Measurements from ENCODE around the gene GATAD2A.
"Not testable (repeated sequence)": the region's sequence is repeated elsewhere in the genome, so short reads cannot be mapped to it uniquely, and the experiment has no call there.

The GATAD2A gene

GRCh38 chr19:19453125-19453454 lies 47.6 kb downstream of the GATAD2A start:
- H3K4me3 ChIP-seq (ENCODE audit: low read depth in 1 of 2, low read length in 1 of 2) = peak overlapping the region; percentile 42 to 47
- peak overlapping the region; percentile 97 for H3K27ac ChIP-seq
- no peaks in the 10 kb centered on the region for H3K36me3 ChIP-seq
- peaks cover 76 to 80% of the 10 kb centered on the region in 2 experiments for H3K4me1 ChIP-seq (ENCODE audit: control insufficient read depth in 1 of 2, insufficient read depth in 1 of 2, low read depth in 1 of 2, low read length in 1 of 2)
- no peaks in the 10 kb centered on the region for H3K9me3 ChIP-seq
- no peaks in the 10 kb centered on the region for H3K27me3 ChIP-seq
- TF ChIP-seq, protein P1, sequence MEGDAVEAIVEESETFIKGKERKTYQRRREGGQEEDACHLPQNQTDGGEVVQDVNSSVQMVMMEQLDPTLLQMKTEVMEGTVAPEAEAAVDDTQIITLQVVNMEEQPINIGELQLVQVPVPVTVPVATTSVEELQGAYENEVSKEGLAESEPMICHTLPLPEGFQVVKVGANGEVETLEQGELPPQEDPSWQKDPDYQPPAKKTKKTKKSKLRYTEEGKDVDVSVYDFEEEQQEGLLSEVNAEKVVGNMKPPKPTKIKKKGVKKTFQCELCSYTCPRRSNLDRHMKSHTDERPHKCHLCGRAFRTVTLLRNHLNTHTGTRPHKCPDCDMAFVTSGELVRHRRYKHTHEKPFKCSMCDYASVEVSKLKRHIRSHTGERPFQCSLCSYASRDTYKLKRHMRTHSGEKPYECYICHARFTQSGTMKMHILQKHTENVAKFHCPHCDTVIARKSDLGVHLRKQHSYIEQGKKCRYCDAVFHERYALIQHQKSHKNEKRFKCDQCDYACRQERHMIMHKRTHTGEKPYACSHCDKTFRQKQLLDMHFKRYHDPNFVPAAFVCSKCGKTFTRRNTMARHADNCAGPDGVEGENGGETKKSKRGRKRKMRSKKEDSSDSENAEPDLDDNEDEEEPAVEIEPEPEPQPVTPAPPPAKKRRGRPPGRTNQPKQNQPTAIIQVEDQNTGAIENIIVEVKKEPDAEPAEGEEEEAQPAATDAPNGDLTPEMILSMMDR (IDR thresholded peaks at IDR 0.05) = no peak

- H3K4me1 ChIP-seq (ENCODE audit: control insufficient read depth in 1 of 2, insufficient read depth in 1 of 2, low read depth in 1 of 2, low read length in 1 of 2) = peaks cover 92 to 95% of the 10 kb centered on the region in 2 experiments
- H3K27me3 ChIP-seq; H3K9me3 ChIP-seq; H3K36me3 ChIP-seq; H3K4me3 ChIP-seq (ENCODE audit: low read depth in 1 of 2, low read length in 1 of 2): not testable (repeated sequence)
- H3K27ac ChIP-seq = peak overlapping the region; percentile 97
Measured at GRCh38 chr19:19455166-19455919, 49.9 kb downstream of the GATAD2A start.

DNA sequence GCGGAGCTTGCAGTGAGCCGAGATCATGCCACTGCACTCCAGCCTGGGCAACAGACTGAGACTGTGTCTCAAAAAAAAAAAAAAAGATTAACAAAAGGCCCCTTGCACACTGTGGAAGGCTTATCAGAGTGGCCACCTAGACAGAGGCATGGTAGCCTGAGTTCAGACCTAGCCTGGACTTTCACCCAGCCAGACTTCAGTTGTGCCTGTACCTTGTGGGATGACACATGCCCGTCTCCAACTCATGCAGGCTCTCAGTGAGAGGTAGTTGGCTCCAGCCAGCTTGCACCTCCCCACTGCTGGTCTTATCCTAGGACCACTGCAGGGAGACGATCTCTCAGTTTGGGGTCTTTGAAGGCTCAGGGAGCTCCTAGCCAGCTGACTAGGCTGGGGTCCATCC lies 52.2 kb downstream of the GATAD2A start:
- Histone ChIP-seq H3K36me3 (no peaks in the 10 kb centered on the region), H3K27me3 (no peaks in the 10 kb centered on the region), H3K4me1 (ENCODE audit: control insufficient read depth in 1 of 2, insufficient read depth in 1 of 2, low read depth in 1 of 2, low read length in 1 of 2) (peaks cover 93 to 95% of the 10 kb centered on the region in 2 experiments), H3K27ac (peak overlapping the region; percentile 99), H3K4me3 (ENCODE audit: low read depth in 1 of 2, low read length in 1 of 2) (peak overlapping the region; percentile 27 to 33), H3K9me3 (no peaks in the 10 kb centered on the region)
- TF ChIP-seq, protein P1 (IDR thresholded peaks at IDR 0.05) = no peak

DNA sequence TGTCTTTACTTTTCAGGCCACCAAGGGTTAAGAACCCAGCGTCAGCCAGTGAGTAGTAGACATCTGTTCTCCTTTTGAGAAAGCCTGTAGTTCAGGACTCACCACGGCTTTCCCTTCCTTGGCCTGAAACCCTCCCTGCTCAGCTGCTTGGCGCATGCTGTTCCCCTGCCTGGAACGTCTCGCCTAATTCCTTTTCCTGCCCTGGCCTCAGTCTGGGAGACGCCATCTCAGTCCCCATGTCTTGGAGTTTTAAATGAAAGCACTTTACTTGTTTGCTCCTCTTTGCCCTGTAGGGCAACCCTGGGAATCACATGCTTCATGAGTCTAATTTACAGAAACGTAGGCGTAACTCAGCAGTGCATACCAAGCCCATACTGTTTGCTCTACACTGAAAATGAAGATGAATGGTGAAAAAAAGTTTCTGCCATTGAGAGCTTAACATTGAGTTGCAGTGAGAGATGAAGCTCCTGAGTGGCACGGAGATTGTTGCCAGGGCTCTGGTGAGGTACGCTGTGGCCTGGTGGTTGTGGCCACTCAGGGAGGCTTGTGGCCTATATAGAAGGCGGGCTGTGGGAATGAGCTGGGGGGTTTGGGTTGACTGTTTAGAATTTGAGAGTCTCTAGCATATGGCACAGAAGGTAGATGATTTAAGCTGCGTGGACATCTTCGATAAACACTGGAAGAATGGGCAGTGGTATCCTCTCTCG lies 52.8 kb downstream of the GATAD2A start:
- H3K27me3 ChIP-seq = no peaks in the 10 kb centered on the region
- TF ChIP-seq, protein P1 (IDR thresholded peaks at IDR 0.05) = no peak
- no peaks in the 10 kb centered on the region for H3K9me3 ChIP-seq
- H3K36me3 ChIP-seq = no peaks in the 10 kb centered on the region
- H3K4me1 ChIP-seq (ENCODE audit: control insufficient read depth in 1 of 2, insufficient read depth in 1 of 2, low read depth in 1 of 2, low read length in 1 of 2) = peaks cover 93 to 95% of the 10 kb centered on the region in 2 experiments
- peak overlapping the region; percentile 99 for H3K27ac ChIP-seq
- H3K4me3 ChIP-seq (ENCODE audit: low read depth in 1 of 2, low read length in 1 of 2) = peak overlapping the region; percentile 57 to 63

DNA sequence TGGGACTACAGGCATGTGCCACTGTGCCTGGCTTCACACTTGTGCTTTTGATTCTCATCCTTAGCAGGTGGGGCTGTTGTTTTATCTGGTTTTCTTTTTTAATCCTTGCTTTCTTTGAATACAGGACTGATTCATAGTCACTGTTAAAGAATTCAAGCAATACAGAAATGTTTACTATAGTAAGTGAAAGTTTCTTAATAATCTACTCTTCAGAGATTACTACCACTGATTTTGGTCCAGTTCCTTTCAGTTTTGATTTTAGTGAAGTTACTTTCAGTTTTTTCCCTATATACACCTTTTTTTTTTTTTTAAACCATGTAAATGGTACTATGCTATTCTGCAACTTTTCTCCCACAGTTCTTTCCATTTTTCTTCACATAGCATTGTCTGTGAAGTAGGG lies 53.6 kb downstream of the GATAD2A start:
- TF ChIP-seq, protein P1 (IDR thresholded peaks at IDR 0.05) = no peak
- H3K4me3 ChIP-seq (ENCODE audit: low read depth in 1 of 2, low read length in 1 of 2) = peak overlapping the region; percentile 57 to 63
- H3K4me1 ChIP-seq (ENCODE audit: control insufficient read depth in 1 of 2, insufficient read depth in 1 of 2, low read depth in 1 of 2, low read length in 1 of 2) = peaks cover 93 to 95% of the 10 kb centered on the region in 2 experiments
- no peaks in the 10 kb centered on the region for H3K27me3 ChIP-seq
- no peaks in the 10 kb centered on the region for H3K9me3 ChIP-seq
- peak overlapping the region; percentile 99 for H3K27ac ChIP-seq
- no peaks in the 10 kb centered on the region for H3K36me3 ChIP-seq

DNA sequence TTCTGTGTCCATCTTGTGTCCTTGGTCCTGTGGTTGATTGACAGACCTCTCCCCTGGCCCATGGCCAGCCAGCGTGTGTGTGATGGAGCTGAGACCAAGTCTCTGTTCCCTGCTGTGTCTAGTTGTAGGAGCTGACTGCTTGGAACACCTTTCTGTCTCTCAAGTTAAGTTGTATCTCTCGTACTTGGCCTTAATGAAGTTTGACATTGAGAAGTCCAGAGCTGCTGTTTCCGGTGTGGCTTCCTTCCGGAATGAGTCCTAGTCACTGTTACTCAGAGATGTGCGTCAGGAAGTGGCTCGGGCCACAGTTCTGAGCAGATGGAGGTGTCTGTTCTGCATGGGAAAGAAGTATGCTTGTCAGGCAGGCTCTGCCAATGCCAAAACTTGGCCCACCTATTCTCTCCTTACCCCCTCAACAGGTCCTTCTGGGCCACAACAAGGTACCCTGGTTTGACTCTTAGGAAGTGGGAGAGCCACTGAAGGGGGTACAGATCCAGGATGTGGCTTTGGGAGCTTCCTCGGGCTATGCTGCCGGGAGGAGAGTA lies 54.3 kb downstream of the GATAD2A start:
- TF ChIP-seq, protein P1 (IDR thresholded peaks at IDR 0.05) = no peak
- H3K9me3 ChIP-seq = no peaks in the 10 kb centered on the region
- peaks cover 2% of the 10 kb centered on the region for H3K36me3 ChIP-seq
- peaks cover 93 to 97% of the 10 kb centered on the region in 2 experiments for H3K4me1 ChIP-seq (ENCODE audit: control insufficient read depth in 1 of 2, insufficient read depth in 1 of 2, low read depth in 1 of 2, low read length in 1 of 2)
- peak overlapping the region; percentile 99 for H3K27ac ChIP-seq
- H3K4me3 ChIP-seq (ENCODE audit: low read depth in 1 of 2, low read length in 1 of 2) = peak overlapping the region; percentile 57 to 63
- H3K27me3 ChIP-seq = no peaks in the 10 kb centered on the region

Data from neutrophil (primary cell).